Muscle of leg (tissue), 11 donors: ENCODE measurements around the gene EIF3F. TPM values are rescaled to one million over a fixed set of nuclear protein-coding genes. Genes with fewer than 3 reads are reported as not detected.
"Not testable (repeated sequence)": the region's sequence is repeated elsewhere in the genome, so short reads cannot be mapped to it uniquely, and the experiment has no call there.

Experiments used
- DNase-seq: peaks from one replicate; pipeline ENCODE4 v3.0.0; 2013
- H3K27ac ChIP-seq: one replicate; pipeline ENCODE4 v1.5.1; 2013; ENCODE audit warnings: mild to moderate bottlenecking, low read length, control low read depth
- H3K27me3 ChIP-seq: one replicate; pipeline ENCODE4 v1.6.1; 2013; ENCODE audit warnings: low read length; ENCODE audit not compliant: control insufficient read depth, insufficient read depth
- H3K36me3 ChIP-seq: one replicate; pipeline ENCODE4 v1.6.1; 2013; ENCODE audit warnings: low read length; ENCODE audit not compliant: control insufficient read depth, insufficient read depth
- H3K4me1 ChIP-seq: one replicate; pipeline ENCODE4 v1.6.1; 2013; ENCODE audit warnings: low read length; ENCODE audit not compliant: control insufficient read depth, insufficient read depth
- H3K4me3 ChIP-seq: one replicate; pipeline ENCODE4 v1.5.1; 2013; ENCODE audit warnings: low read length, control low read depth
- H3K9me3 ChIP-seq: replicated peaks from 2 replicates; pipeline ENCODE4 v1.6.1; 2013; ENCODE audit warnings: low read depth, low read length; ENCODE audit not compliant: control insufficient read depth
- WGBS: methylation state at CpG from one replicate; pipeline ENCODE4 v1.1.5; 2013; ENCODE audit warnings: missing lambda C conversion rate; ENCODE audit not compliant: insufficient coverage; 5-methylcytosine and 5-hydroxymethylcytosine counted together
- polyA plus RNA-seq, 8 donors: library from polyadenylated mRNA; unstranded; fragments of 120-200 nt; gene quantifications; one replicate each; pipeline versions ENCODE4 v1.2.1 to v1.2.3, GENCODE V29; 2013; ENCODE audit warnings: inconsistent platforms in 1 of 8, low replicate concordance in 1 of 8; ENCODE audit not compliant: insufficient read length in 8 of 8, insufficient read depth in 1 of 8
- total RNA-seq: library from RNA; stranded (reverse); fragments of 120-200 nt; gene quantifications from one replicate; pipeline ENCODE4 v1.2.4, GENCODE V29; 2013

Gene EIF3F
- total and polyA plus RNA-seq, 9 donors: 386 to 452 (median 417) TPM

DNA sequence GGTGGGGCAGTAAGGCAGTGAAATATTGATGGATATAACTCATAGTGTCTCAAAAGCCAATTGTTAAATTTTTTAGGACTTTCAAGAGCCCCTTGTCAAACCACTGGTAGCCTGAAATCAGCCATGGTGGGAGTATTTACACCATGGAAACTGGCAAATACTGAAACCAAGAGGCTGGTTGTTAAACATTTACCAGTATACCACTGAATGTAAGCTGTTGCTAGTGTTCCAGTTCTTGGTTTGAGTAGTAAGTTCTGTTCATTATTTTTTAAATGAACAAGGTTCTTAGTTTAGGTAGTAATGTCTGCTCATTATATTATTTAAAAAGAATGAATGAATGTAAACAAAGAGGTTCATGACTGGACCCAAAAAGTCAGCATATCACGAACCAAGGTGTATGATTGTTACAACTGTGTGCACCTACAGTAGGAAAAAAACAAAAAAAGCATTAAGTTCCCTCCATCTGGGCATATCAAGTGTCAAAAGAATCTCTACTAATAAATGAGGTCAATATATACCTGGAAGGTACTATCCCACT lies 4.5 kb upstream of the EIF3F start:
- Histone ChIP-seq H3K36me3 (no peaks in the 10 kb centered on the region), H3K4me3 (no peak overlapping the region), H3K27me3 (no peaks in the 10 kb centered on the region), H3K9me3 (no peaks in the 10 kb centered on the region), H3K4me1 (peaks cover 3% of the 10 kb centered on the region), H3K27ac (no peak overlapping the region)
- no peak for DNase-seq
- no CpG with 5 or more reads among the region's 1 CpG for WGBS

DNA sequence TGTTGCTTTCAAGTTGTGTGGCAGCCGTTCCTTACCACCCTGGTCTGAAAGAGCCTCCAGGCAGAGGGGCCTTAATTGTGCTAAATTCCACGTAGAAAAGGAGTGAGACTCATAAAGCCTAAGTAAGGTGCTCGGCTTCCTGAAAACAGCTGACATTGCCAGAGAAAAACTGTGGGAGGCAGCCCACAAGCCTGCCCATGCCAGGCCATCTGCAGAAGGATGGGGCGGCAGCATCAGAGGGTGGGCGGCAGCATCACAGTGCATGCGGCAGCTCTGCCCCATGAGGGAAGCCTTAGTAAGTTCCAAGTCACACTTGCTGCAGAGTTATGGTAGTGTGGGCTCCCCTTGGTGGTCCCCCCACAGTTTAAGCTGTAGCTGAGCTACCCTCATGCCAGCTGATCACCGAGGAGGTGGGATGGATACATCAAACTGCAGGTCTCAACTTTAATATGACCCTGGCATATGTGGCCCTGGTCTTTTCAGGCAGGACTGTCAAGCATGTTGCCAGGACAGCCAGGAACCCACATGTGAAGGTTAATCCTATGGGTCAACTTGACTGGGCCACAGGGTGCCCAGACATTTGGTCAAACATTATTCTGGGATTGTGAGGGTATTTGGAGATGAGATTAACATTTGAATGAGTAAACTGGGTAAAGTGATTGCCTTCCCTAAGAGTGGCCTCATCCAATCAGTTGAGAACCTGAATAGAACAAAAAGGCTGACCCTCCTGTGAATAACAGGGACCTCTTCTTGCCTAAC lies 3.1 kb upstream of the EIF3F start:
- DNase-seq: no peak
- 70% methylated on average over 7 of the region's 7 CpGs for WGBS
- Histone ChIP-seq H3K36me3 (peaks cover 2% of the 10 kb centered on the region), H3K9me3 (no peaks in the 10 kb centered on the region), H3K4me1 (peaks cover 13% of the 10 kb centered on the region), H3K27me3 (no peaks in the 10 kb centered on the region), H3K4me3 (no peak overlapping the region), H3K27ac (no peak overlapping the region)

DNA sequence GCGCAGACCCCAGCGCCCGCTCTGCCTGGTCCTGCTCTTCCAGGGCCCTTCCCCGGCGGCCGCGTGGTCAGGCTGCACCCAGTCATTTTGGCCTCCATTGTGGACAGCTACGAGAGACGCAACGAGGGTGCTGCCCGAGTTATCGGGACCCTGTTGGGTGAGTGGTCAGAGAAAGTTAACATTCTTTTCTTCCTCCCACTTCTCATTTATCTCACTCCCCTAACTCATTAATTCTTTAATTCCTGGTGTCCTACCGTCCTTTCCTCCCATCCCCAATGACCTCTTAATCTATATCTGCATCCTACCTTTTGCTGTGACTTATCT lies 385 bp downstream of the EIF3F start:
- not testable (repeated sequence) for H3K9me3 ChIP-seq, H3K27me3 ChIP-seq, H3K27ac ChIP-seq, DNase-seq
- H3K36me3 ChIP-seq: peaks cover 18% of the 10 kb centered on the region
- H3K4me1 ChIP-seq: peaks cover 15% of the 10 kb centered on the region
- H3K4me3 ChIP-seq: peak overlapping the region; percentile 85
- 0% methylated on average over 2 of the region's 13 CpGs for WGBS

DNA sequence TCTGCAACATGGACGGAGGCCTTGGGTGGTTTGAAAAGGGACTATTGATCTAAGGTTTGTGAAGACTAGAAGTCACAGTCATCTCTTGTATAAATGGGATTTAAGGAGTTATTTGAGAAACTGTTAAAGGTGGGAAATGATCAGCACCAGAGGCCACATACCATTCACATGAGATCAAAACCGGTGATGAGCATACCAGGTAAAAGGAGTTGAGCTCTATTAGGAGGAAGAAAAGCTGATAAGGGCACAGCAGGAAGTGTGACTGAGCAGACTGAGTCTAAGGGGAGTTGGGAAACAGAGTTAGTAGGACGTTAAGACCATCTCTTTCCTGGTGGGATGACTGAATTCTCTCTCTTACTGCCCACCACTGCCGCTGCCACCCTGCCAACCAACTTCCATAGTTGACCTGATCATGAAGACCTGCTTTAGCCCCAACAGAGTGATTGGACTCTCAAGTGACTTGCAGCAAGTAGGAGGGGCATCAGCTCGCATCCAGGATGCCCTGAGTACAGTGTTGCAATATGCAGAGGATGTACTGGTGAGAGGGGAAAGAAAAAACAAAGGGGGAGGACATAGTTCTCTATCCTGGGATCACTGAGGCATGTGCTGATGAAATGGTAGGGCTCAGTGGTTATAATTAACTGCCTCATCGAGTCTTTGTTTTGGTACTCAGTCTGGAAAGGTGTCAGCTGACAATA lies 7.6 kb downstream of the EIF3F start:
- no peak for DNase-seq
- H3K36me3 ChIP-seq: peaks cover 58% of the 10 kb centered on the region
- H3K27ac ChIP-seq: no peak overlapping the region
- H3K9me3 ChIP-seq: no peaks in the 10 kb centered on the region
- H3K27me3 ChIP-seq: no peaks in the 10 kb centered on the region
- no peaks in the 10 kb centered on the region for H3K4me1 ChIP-seq
- WGBS: 100% methylated on average over 2 of the region's 6 CpGs
- no peak overlapping the region for H3K4me3 ChIP-seq

DNA sequence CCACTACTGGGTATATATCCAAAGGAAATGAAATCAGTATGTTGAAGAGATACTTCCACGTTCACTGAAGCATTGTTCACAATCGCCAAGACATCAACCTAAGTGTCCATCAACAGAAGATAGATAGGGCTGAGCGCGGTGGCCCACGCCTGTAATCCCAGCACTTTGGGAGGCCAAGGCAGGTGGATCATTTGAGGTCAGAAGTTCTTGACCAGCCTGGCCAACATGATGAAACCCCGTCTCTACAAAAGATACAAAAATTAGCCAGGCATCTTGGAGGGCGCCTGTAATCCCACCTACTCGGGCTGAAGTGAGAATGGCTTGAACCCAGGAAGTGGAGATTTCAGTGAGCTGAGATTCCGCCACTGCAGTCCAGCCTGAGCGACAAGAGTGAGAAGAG lies 12.7 kb downstream of the EIF3F start:
- 100% methylated on average over 4 of the region's 10 CpGs for WGBS
- no peak for DNase-seq
- Histone ChIP-seq H3K36me3 (peaks cover 25% of the 10 kb centered on the region), H3K4me1 (no peaks in the 10 kb centered on the region), H3K4me3 (no peak overlapping the region), H3K27me3 (no peaks in the 10 kb centered on the region), H3K9me3 (no peaks in the 10 kb centered on the region), H3K27ac (no peak overlapping the region)

DNA sequence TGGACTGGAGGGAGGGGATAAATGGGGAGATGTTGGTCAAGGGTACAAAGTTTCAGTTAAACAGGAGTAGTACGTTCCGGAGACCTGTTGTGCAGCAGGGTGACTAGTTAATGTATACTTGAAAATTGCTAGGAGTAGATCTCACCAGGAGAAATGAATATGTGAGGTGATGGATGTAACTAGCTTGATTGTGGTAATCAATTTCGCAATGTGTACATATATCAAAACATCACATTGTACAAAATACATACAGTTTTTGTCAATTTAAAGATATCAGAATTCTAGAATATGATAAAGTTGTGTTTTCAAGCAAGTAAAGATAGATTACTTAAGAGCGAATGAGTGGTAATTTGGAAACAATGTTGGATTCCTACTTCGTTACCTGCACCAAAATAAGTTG lies 13.3 kb downstream of the EIF3F start:
- H3K36me3 ChIP-seq: peaks cover 20% of the 10 kb centered on the region
- no peaks in the 10 kb centered on the region for H3K27me3 ChIP-seq
- no peaks in the 10 kb centered on the region for H3K9me3 ChIP-seq
- WGBS: 59% methylated on average over 2 of the region's 5 CpGs
- no peak for DNase-seq
- no peak overlapping the region for H3K27ac ChIP-seq
- no peak overlapping the region for H3K4me3 ChIP-seq
- H3K4me1 ChIP-seq: no peaks in the 10 kb centered on the region

DNA sequence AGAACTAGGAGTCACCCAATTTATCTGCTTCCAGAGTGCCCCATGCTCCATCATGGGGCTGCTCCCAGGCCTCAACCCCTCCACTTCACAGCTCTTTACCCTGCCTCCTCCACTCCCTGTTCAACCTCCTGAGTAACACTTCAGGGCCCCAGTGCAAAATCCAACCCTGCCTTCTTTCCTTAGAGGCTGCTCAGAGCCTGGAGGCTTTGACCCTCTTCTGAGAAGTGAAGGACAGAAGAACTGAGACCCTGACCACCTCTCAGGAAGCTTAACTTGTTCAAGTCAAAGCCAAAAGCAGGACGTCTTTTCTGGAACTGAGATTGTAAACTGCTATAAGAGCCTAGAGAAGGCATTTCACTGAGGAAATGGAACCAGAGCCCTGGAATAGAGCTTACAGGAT lies 15.5 kb downstream of the EIF3F start:
- Histone ChIP-seq H3K27ac (no peak overlapping the region), H3K4me1 (no peaks in the 10 kb centered on the region), H3K9me3 (no peaks in the 10 kb centered on the region), H3K27me3 (no peaks in the 10 kb centered on the region), H3K4me3 (no peak overlapping the region), H3K36me3 (peaks cover 10% of the 10 kb centered on the region)
- WGBS: 63% methylated on average over 1 of the region's 1 CpG
- DNase-seq: no peak

DNA sequence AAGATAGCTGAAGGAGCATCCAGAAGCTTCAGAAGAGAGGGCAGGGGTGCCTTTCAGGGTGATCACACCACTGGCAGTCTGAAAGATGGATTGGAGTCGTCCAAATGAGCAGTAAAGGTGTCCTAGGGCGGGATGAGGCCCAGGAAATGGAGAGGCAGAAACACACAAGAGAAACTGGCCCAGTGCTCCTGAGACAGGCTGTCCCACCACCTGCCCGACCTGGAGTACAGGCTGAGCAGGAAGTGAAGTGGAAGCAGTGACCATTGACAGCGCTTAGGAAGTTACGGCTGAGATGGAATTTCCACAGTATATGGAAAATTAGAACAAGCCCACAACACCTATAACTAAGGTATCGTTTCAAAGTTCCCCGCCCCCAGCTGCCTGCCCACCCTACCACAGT lies 16.1 kb downstream of the EIF3F start:
- 93% methylated on average over 2 of the region's 7 CpGs for WGBS
- no peak for DNase-seq
- Histone ChIP-seq H3K27me3 (no peaks in the 10 kb centered on the region), H3K36me3 (peaks cover 9% of the 10 kb centered on the region), H3K9me3 (no peaks in the 10 kb centered on the region), H3K27ac (no peak overlapping the region), H3K4me1 (no peaks in the 10 kb centered on the region), H3K4me3 (no peak overlapping the region)

DNA sequence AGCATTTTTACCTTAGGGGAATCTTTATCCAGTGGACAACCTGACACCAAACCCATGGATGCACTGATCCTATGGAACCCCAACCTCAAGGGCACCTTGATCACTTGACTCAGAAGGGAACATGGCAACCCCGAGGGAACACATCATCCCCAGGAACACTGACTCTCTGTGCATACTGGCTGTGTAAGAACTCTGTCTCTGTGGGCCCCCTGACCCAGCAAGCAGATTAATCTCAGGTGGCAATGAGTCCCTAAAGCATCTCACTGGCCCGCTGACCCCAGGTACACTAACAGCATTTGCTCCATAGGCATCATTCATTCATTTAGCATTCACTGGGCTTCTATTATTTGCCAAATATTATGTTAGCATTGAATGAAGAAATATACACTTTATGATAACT lies 16.9 kb downstream of the EIF3F start:
- Histone ChIP-seq H3K27me3 (no peaks in the 10 kb centered on the region), H3K9me3 (no peaks in the 10 kb centered on the region), H3K36me3 (peaks cover 5% of the 10 kb centered on the region), H3K27ac (no peak overlapping the region), H3K4me1 (no peaks in the 10 kb centered on the region), H3K4me3 (no peak overlapping the region)
- DNase-seq: no peak
- 71% methylated on average over 1 of the region's 2 CpGs for WGBS

DNA sequence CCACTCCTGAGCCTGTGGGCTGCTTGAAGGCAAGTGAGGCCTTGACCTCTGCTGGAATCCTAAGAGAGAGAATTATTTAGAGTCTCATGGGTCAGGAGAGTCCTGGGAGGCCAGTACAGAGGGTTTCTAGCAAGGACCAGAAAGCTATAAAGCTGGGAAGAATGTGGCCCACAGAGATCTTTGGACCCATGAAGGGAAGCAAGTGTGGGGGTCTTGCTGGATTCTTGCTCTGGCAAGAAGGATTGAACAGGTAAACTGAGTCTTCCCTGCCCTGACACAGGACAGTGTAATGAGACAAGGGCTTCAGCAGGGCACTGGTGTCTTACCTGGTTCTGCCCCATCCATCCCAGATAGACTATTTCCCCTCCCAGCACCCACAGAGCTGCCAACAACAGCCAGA lies 18.4 kb downstream of the EIF3F start:
- H3K4me1 ChIP-seq: no peaks in the 10 kb centered on the region
- H3K27me3 ChIP-seq: peaks cover 3% of the 10 kb centered on the region
- DNase-seq: no peak
- no peak overlapping the region for H3K27ac ChIP-seq
- H3K4me3 ChIP-seq: no peak overlapping the region
- H3K36me3 ChIP-seq: no peaks in the 10 kb centered on the region
- no peaks in the 10 kb centered on the region for H3K9me3 ChIP-seq
